ENCODE results near the gene FAM110C.

DNA sequence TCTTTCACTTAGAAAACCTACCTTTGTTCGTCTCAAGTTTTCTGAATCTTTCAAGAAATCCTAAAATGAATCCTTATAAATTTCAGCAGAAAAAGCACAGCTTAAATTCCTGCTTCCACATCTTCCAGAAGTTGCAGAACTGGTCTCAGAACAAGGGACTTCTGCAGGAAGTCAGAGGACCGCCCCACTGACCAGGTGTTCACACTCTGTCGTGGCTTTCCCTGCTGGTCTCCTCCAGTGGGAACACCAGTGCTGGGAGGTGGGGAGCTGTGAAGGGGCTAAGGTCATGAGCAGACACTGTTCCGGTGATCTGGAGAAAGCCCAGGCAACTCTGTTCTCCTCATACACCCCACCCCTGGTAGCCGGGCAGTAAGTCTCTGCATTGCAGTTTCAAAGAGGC, 3.5 kb downstream of the FAM110C start:
- TF ChIP-seq, protein P1, sequence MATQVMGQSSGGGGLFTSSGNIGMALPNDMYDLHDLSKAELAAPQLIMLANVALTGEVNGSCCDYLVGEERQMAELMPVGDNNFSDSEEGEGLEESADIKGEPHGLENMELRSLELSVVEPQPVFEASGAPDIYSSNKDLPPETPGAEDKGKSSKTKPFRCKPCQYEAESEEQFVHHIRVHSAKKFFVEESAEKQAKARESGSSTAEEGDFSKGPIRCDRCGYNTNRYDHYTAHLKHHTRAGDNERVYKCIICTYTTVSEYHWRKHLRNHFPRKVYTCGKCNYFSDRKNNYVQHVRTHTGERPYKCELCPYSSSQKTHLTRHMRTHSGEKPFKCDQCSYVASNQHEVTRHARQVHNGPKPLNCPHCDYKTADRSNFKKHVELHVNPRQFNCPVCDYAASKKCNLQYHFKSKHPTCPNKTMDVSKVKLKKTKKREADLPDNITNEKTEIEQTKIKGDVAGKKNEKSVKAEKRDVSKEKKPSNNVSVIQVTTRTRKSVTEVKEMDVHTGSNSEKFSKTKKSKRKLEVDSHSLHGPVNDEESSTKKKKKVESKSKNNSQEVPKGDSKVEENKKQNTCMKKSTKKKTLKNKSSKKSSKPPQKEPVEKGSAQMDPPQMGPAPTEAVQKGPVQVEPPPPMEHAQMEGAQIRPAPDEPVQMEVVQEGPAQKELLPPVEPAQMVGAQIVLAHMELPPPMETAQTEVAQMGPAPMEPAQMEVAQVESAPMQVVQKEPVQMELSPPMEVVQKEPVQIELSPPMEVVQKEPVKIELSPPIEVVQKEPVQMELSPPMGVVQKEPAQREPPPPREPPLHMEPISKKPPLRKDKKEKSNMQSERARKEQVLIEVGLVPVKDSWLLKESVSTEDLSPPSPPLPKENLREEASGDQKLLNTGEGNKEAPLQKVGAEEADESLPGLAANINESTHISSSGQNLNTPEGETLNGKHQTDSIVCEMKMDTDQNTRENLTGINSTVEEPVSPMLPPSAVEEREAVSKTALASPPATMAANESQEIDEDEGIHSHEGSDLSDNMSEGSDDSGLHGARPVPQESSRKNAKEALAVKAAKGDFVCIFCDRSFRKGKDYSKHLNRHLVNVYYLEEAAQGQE (IDR thresholded peaks at IDR 0.05; ENCODE audit: insufficient read depth in 1 of 2, low read depth in 2 of 2, low read length in 2 of 2): no peak
- no peak for TF ChIP-seq SIN3A (IDR thresholded peaks at IDR 0.05; ENCODE audit: borderline replicate concordance, insufficient read depth, low read length)
- no peak for TF ChIP-seq POLR2AphosphoS5 (IDR thresholded peaks at IDR 0.05; ENCODE audit: low read depth, low read length)
- TF ChIP-seq TAF1 (IDR thresholded peaks at IDR 0.05; ENCODE audit: borderline replicate concordance, insufficient read depth, low read length): no peak
- no peak for TF ChIP-seq FOXP2 (optimal IDR thresholded peaks at IDR 0.05; ENCODE audit: borderline replicate concordance, extremely low read depth, extremely low read length, insufficient read depth)

Measured in PFSK-1 (cell line).